Ascending aorta (tissue), 2 donors: ENCODE results near the gene CRACDL. TPM values are rescaled to one million over a fixed set of nuclear protein-coding genes. Genes with fewer than 3 reads are reported as not detected.

Source experiments
- DNase-seq, 2 donors: peaks; one replicate each; pipeline ENCODE4 v3.0.0-alpha.2; 2019; ENCODE audit warnings: low spot score in 2 of 2
- H3K27ac ChIP-seq, 2 donors: fragments of 200-600 bp; sonication (generic); one replicate each; pipeline ENCODE4 v1.5.1; 2016 to 2017; ENCODE audit warnings: mild to moderate bottlenecking in 1 of 2
- H3K27me3 ChIP-seq: fragments of 200-600 bp; sonication (generic); one replicate; pipeline ENCODE4 v1.5.1; 2017
- H3K36me3 ChIP-seq, 2 donors: fragments of 200-600 bp; sonication (generic); one replicate each; pipeline ENCODE4 v1.5.1; 2016
- H3K4me1 ChIP-seq, 2 donors: fragments of 200-600 bp; sonication (generic); one replicate each; pipeline ENCODE4 v1.5.1; 2016 to 2017; ENCODE audit warnings: mild to moderate bottlenecking in 1 of 2
- H3K4me3 ChIP-seq, 2 donors: fragments of 200-600 bp; sonication (generic); one replicate each; pipeline ENCODE4 v1.5.1; 2016 to 2017; ENCODE audit warnings: mild to moderate bottlenecking in 1 of 2
- H3K9me3 ChIP-seq, 2 donors: fragments of 200-600 bp; sonication (generic); one replicate each; pipeline ENCODE4 v1.5.1; 2016
- CTCF ChIP-seq, 3 experiments: fragments of 200-600 bp in 2 of 3; fragments of 450-650 bp in 1 of 3; sonication (generic) in 2 of 3; IDR thresholded peaks; one replicate each; pipeline ENCODE4 v1.5.1; 2016 to 2019; ENCODE audit warnings: antibody characterized with exemption in 3 of 3, mild to moderate bottlenecking in 1 of 3, moderate library complexity in 1 of 3
- intact Hi-C: fragments of 100-400 bp; cut with DNase I; formaldehyde crosslinking; loops from one replicate; pipeline ENCODE4 v1.15.1; 2023
- total RNA-seq: library from RNA; depleted of rRNA; stranded (reverse); fragments of >200 nt; gene quantifications from one replicate; pipeline ENCODE4 v1.1.0, GENCODE V29; 2016

Gene CRACDL
- total RNA-seq, 1 donor from 2014 or later, result 51.9 TPM

- Histone ChIP-seq H3K27me3 (no peaks in the 10 kb centered on the region), H3K4me3 (no peak overlapping the region), H3K4me1 (no peaks in the 10 kb centered on the region), H3K27ac (no peak overlapping the region), H3K36me3 (no peaks in the 10 kb centered on the region), H3K9me3 (no peaks in the 10 kb centered on the region)
- intact Hi-C loops, result no loop called here
- TF ChIP-seq CTCF (IDR thresholded peaks at IDR 0.05), result no peak
- DNase-seq, result no peak
Observed at GRCh38 chr2:98768384-98769113, 167.5 kb downstream of the CRACDL start.

GRCh38 chr2:98764499-98764898 lies 171.5 kb downstream of the CRACDL start:
- no peak for TF ChIP-seq CTCF (IDR thresholded peaks at IDR 0.05)

DNA sequence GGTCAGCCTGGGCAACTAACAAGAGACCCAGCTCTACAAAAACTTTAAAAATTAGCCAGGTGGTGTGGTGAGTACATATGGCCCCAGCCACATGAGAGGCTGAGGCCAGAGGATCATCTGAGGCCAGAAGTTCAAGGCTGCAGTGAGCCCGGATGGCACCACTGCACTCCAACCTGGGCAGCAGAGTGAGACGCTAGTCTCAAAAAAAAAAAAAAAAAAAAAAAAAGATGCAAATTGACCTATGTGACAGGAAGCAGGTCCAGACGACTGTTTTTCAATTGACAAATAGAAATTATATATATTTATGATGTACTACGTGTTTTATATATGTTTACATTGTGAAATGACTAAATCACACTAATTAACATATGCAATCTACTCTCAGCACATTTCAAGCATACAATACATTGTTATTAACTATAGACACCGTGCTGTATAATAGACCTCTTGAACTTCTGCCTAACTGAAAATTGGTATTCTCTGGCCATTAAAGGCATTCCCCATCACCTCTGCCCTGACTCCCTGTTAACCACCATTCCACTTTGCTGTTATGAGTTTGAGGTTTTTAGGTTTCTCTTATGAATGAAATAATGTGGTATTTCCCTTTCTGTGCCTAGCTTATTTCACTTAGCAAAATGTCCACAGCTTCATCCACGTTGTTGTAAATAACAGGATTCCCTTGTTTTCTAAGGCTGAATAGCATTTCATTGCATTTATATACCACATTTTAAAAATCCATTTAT lies 172.6 kb downstream of the CRACDL start:
- Histone ChIP-seq H3K27me3 (no peaks in the 10 kb centered on the region), H3K27ac (no peak overlapping the region), H3K4me1 (peaks cover 0 to 3% of the 10 kb centered on the region in 2 donors), H3K36me3 (no peaks in the 10 kb centered on the region), H3K4me3 (no peak overlapping the region), H3K9me3 (no peaks in the 10 kb centered on the region)
- intact Hi-C loops, result no loop called here
- DNase-seq, result no peak
- no peak for TF ChIP-seq CTCF (IDR thresholded peaks at IDR 0.05)

More at GRCh38 chr2:98764499-98764898, 171.5 kb downstream of the CRACDL start:
- Histone ChIP-seq H3K27me3 (no peaks in the 10 kb centered on the region), H3K4me3 (no peak overlapping the region), H3K9me3 (no peaks in the 10 kb centered on the region), H3K27ac (no peak overlapping the region), H3K36me3 (no peaks in the 10 kb centered on the region), H3K4me1 (no peaks in the 10 kb centered on the region)
- DNase-seq, result no peak
- intact Hi-C loops, result no loop called here

- no peak for DNase-seq
- intact Hi-C loops, result no loop called here
- no peak overlapping the region for H3K4me3 ChIP-seq
- no peaks in the 10 kb centered on the region for H3K9me3 ChIP-seq
- TF ChIP-seq CTCF (IDR thresholded peaks at IDR 0.05), result no peak
- H3K4me1 ChIP-seq, result peaks cover 0 to 11% of the 10 kb centered on the region in 2 donors
- H3K27me3 ChIP-seq, result no peaks in the 10 kb centered on the region
- H3K27ac ChIP-seq, result no peak overlapping the region
- H3K36me3 ChIP-seq, result no peaks in the 10 kb centered on the region
Observed at GRCh38 chr2:98761909-98762308, 174.1 kb downstream of the CRACDL start.

DNA sequence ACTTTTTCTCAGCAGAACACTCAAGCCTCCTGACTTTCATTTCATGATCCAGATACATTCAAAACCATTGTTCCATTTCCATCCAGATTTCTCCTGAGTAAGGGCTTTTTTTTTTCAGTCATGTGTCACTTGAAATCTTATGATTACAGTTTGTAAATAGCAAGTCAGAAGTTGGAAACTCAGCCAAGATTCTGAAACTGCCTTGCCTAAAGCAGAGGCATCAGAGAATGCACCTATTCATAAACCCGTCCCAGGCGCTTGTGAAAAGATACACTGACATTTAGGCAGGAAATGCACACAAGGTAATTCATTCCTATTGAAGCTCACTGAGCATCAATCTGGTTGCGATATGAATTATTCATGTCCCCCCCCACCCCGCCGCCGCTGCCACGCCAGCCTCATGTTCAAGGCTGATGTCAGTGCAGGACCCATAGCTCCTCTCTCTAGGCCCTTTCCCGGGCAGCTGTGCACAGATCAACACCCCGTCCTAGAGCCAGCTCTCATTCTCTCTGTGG lies 174.7 kb downstream of the CRACDL start:
- Histone ChIP-seq H3K4me1 (peaks cover 0 to 11% of the 10 kb centered on the region in 2 donors), H3K27ac (no peak overlapping the region), H3K27me3 (no peaks in the 10 kb centered on the region), H3K9me3 (no peaks in the 10 kb centered on the region), H3K4me3 (no peak overlapping the region), H3K36me3 (no peaks in the 10 kb centered on the region)
- intact Hi-C loops, result no loop called here
- TF ChIP-seq CTCF (IDR thresholded peaks at IDR 0.05), result no peak
- no peak for DNase-seq
